Pancreas (tissue), 10 donors: ENCODE measurements around the gene KDM4C. TPM values are rescaled to one million over a fixed set of nuclear protein-coding genes. Genes with fewer than 3 reads are reported as not detected.
"Not testable (repeated sequence)": the region's sequence is repeated elsewhere in the genome, so short reads cannot be mapped to it uniquely, and the experiment has no call there.

Experiments
- ATAC-seq, 4 donors: fragments of 200-7000 bp; cut with Tn5 transposase; one replicate each; pipeline versions ENCODE4 v1.8.0 to v1.9.1; 2020; ENCODE audit warnings: mild to moderate bottlenecking in 4 of 4, moderate library complexity in 4 of 4
- DNase-seq, 6 donors: peaks; one replicate each; pipeline ENCODE4 v3.0.0-alpha.2; 2020
- FAIRE-seq: peaks from 2 replicates; lab custom pipeline; 2012; peaks lifted over from hg19 to GRCh38; lab: Jason Lieb, UNC
- H3K27ac ChIP-seq, 4 donors: fragments of 200-600 bp; sonication (generic); 1 replicate in 3 of 4; 2 replicates in 1 of 4; pipeline versions ENCODE4 v1.5.0 to v1.8.0; 2020
- H3K27me3 ChIP-seq, 4 donors: fragments of 200-600 bp; one replicate each; pipeline ENCODE4 v1.8.0; 2021
- H3K36me3 ChIP-seq, 3 donors: fragments of 200-600 bp; sonication (generic) in 1 of 3; one replicate each; pipeline versions ENCODE4 v1.5.0 to v1.8.0; 2020 to 2021
- H3K4me1 ChIP-seq, 3 donors: fragments of 200-600 bp; one replicate each; pipeline ENCODE4 v1.8.0; 2021
- H3K4me3 ChIP-seq, 4 donors: fragments of 200-600 bp; sonication (generic) in 2 of 4; one replicate each; pipeline versions ENCODE4 v1.5.0 to v1.8.0; 2020 to 2021
- H3K9me3 ChIP-seq, 4 donors: fragments of 200-600 bp; one replicate each; pipeline ENCODE4 v1.8.0; 2021
- WGBS, 2 donors: extraction: QIAGEN DNeasy Blood & Tissue Kit; methylation state at CpG; one replicate each; pipeline ENCODE4 v1.1.7; 2013; 5-methylcytosine and 5-hydroxymethylcytosine counted together
- intact Hi-C, 3 donors: fragments of 100-400 bp; cut with DNase I; formaldehyde crosslinking; loops; one replicate each; pipeline versions ENCODE4 v1.11.1 to v1.14.2; 2022
- polyA plus RNA-seq, 2 donors: library from polyadenylated mRNA; stranded (reverse); fragments of 200-250 nt; gene quantifications; one replicate each; pipeline ENCODE4 v1.2.3, GENCODE V29; 2013
- total RNA-seq, 6 donors: library from RNA; stranded (reverse); fragmentation: NEBNext Ultra II Directional in 4 of 6; extraction: Animal tissue kit (Norgen Biotek cat#: 25700) in 4 of 6; gene quantifications; one replicate each; pipeline versions ENCODE4 v1.2.1 to v1.2.4, GENCODE V29; 2021 to 2023
- TF ChIP-seq, protein P1 (sequence below), 4 donors: fragments of 200-600 bp; sonication (generic) in 3 of 4; IDR thresholded peaks; one replicate each; pipeline versions ENCODE4 v1.5.0 to v1.8.0; 2021; ENCODE audit warnings: antibody characterized with exemption in 4 of 4
- donor health status: healthy with polysubstance abuse.
- donor health status: DM: no; HTN: no; CAD: no; lungs with moderate emphysema.
- donor health status: DM: no; HTN: no; CAD: no.
- donor health status: control.
- donor health status: control.
- donor health status: Bipolar disorder and iron deficiency.
- donor health status: DM: yes; HTN: yes; CAD: no.
- donor health status: DM: no; HTN: no; CAD: no.
- donor health status: DM: no; HTN: no; CAD: no.
- donor health status: DM: yes; HTN: yes; CAD: no.

KDM4C gene
- total and polyA plus RNA-seq, 8 donors, result 10.5 to 30.8 (median 19.7) TPM

DNA sequence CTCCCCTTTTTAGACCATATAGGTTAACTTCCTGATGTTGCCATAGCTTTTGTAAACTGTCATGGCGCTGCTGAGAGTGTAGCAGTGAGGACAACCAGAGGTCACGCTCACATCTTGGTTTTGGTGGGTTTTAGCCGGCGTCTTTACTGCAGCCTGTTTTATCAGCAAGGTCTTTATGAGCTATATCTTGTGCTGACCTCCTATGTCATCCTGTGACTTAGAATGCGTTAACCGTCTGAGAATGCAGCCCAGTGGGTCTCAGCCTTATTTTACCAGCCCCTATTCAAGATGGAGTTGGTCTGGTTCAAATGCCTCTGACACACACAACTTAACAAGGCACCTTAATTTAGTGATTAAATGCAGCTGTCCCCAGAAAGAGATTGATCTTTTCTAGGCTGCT, 23.9 kb upstream of the KDM4C start:
- 88 to 89% methylated on average over 6 of the region's 6 CpGs for WGBS, 2 donors
- H3K9me3 ChIP-seq, result no peaks in the 10 kb centered on the region
- TF ChIP-seq, protein P1, sequence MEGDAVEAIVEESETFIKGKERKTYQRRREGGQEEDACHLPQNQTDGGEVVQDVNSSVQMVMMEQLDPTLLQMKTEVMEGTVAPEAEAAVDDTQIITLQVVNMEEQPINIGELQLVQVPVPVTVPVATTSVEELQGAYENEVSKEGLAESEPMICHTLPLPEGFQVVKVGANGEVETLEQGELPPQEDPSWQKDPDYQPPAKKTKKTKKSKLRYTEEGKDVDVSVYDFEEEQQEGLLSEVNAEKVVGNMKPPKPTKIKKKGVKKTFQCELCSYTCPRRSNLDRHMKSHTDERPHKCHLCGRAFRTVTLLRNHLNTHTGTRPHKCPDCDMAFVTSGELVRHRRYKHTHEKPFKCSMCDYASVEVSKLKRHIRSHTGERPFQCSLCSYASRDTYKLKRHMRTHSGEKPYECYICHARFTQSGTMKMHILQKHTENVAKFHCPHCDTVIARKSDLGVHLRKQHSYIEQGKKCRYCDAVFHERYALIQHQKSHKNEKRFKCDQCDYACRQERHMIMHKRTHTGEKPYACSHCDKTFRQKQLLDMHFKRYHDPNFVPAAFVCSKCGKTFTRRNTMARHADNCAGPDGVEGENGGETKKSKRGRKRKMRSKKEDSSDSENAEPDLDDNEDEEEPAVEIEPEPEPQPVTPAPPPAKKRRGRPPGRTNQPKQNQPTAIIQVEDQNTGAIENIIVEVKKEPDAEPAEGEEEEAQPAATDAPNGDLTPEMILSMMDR (IDR thresholded peaks at IDR 0.05), result no peak

DNA sequence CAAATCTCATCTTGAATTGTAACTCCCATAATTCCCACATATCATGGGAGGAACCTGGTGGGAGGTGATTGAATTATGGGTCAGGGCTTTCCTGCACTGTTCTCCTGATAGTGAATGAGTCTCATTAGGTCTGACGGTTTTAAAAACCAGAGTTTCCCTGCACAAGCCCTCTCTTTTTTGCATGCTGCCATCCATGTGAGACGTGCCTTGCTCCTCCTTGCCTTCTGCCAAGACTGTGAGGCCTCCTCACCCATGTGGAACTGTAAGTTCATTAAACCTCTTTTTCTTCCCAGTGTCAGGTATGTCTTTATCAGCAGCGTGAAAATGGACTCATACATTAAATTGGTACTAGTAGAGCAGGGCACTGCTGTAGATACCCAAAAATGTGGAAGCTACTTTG, 22.4 kb upstream of the KDM4C start:
- Histone ChIP-seq H3K9me3 (no peaks in the 10 kb centered on the region), H3K36me3 (no peaks in the 10 kb centered on the region), H3K4me1 (no peaks in the 10 kb centered on the region), H3K27ac (no peak overlapping the region), H3K27me3 (no peaks in the 10 kb centered on the region), H3K4me3 (no peak overlapping the region)
- intact Hi-C loops, result loop anchor here in 1 of 3 donors (10.0 kb wide), 1 partner anchor 151 kb away; no protein-coding TSS in a partner anchor
- ATAC-seq (no peak), FAIRE-seq (no peak), DNase-seq (no peak)
- whole genome bisulfite sequencing, 2 donors, result 89 to 92% methylated on average over 3 of the region's 3 CpGs
- TF ChIP-seq, protein P1 (IDR thresholded peaks at IDR 0.05), result no peak

More for the DNA sequence above, 23.9 kb upstream of the KDM4C start:
- no peak for ATAC-seq
- H3K4me1 ChIP-seq, result no peaks in the 10 kb centered on the region
- intact Hi-C loops, result loop anchor here in 1 of 3 donors (10.0 kb wide), 1 partner anchor 149 kb away; no protein-coding TSS in a partner anchor
- DNase-seq, result no peak
- no peaks in the 10 kb centered on the region for H3K27me3 ChIP-seq
- no peak overlapping the region for H3K27ac ChIP-seq
- H3K4me3 ChIP-seq, result no peak overlapping the region
- FAIRE-seq, result no peak
- H3K36me3 ChIP-seq, result no peaks in the 10 kb centered on the region

DNA sequence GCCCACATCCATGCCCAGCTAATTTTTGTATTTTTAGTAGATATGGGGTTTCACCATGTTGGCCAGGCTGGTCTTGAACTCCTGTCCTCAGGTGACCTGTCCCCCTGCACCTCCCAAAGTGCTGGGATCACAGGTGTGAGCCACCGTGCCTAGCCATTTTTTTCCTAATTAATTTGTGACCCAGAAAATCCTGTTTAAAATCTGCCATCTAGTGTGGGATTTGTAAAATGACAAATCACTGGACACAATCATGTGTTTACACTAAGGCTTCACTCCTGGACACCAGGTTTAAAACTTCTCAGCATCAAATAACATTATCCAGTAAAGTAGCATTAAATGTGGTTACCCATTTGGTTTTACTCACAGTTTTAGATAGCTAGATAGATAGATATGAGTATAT, 18.6 kb upstream of the KDM4C start:
- no peaks in the 10 kb centered on the region for H3K36me3 ChIP-seq
- intact Hi-C loops, result loop anchor here in 1 of 3 donors (10.0 kb wide), 1 partner anchor 154 kb away; no protein-coding TSS in a partner anchor
- TF ChIP-seq, protein P1 (IDR thresholded peaks at IDR 0.05), result no peak
- H3K27me3 ChIP-seq, result no peaks in the 10 kb centered on the region
- no peak overlapping the region for H3K27ac ChIP-seq
- ATAC-seq (peak in 3 of 4 donors; percentile 51 to 55 (median 52)), DNase-seq (no peak), FAIRE-seq (no peak)
- no peaks in the 10 kb centered on the region for H3K9me3 ChIP-seq
- H3K4me1 ChIP-seq, result no peaks in the 10 kb centered on the region
- H3K4me3 ChIP-seq, result no peak overlapping the region
- WGBS, 2 donors, result 0 to 5% methylated on average over 1 of the region's 1 CpG

DNA sequence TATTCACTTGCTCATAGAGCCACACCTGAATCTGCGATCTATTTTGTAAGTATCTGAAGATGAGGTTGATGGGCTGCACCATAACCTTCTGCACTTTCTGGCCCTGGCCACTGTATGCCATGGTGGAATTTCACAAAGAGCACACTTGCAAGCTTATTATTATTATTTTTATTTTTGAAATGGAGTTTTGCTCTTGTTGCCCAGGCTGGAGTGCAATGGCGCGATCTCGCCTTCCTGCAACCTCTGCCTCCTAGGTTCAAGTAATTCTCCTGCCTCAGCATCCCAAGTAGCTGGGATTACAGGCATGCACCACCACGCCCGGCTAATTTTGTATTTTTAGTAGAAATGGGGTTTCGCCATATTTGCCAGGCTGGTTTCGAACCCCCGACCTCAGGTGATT, 8.9 kb upstream of the KDM4C start:
- intact Hi-C loops, ATAC-seq, H3K27me3 ChIP-seq, H3K9me3 ChIP-seq, DNase-seq, H3K36me3 ChIP-seq, FAIRE-seq, H3K4me3 ChIP-seq, H3K4me1 ChIP-seq, H3K27ac ChIP-seq: not testable (repeated sequence)
- 97% methylated on average over 9 of the region's 9 CpGs for WGBS, 2 donors

DNA sequence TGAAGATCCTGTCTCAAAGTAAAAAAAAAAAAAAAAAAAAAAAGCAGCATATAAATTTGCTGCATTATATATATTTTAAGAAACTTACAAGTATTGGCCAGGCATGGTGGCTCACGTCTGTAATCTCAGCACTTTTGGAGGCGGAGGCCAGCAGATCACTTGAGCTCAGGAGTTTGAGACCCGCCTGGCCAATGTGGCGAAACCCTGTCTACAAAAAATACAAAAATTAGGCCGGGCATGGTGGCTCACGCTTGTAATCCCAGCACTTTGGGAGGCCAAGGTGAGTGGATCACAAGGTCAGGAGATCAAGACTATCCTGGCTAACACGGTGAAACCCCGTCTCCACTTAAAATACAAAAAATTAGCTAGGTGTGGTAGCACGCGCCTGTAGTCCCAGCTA, 2.9 kb upstream of the KDM4C start:
- intact Hi-C loops, result not testable (repeated sequence)

DNA sequence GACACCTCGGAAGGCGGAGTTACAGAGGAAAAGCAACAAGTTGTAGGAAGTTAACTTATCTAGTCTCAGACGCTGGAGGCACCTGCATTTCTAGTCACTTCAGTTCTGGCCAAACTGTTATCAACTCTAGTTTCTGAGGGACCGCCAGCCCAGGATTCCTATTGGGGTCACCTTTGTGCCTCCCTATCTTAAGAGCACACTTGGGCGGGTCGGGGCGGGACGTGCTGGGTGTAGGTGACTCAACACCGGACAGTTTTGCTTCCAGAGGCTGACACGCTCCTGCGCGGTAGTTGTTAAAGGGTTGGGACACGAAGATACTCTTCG, 679 bp upstream of the KDM4C start:
- TF ChIP-seq, protein P1 (IDR thresholded peaks at IDR 0.05), result no peak
- intact Hi-C loops, result no loop called here
- H3K27ac ChIP-seq, result peak overlapping the region; percentile 94 to 99 (median 97)
- DNase-seq (peak in 1 of 6 donors; percentile 74), ATAC-seq (peak; percentile 53 to 59 (median 58)), FAIRE-seq (no peak)
- H3K27me3 ChIP-seq, result no peaks in the 10 kb centered on the region
- no peaks in the 10 kb centered on the region for H3K36me3 ChIP-seq
- peak overlapping the region; percentile 86 to 99 (median 96) for H3K4me3 ChIP-seq
- H3K9me3 ChIP-seq, result no peaks in the 10 kb centered on the region
- H3K4me1 ChIP-seq, result peaks cover 5 to 19% (median 9%) of the 10 kb centered on the region in 3 donors
- WGBS, 2 donors, result 0% methylated on average over 14 of the region's 14 CpGs

More for the DNA sequence above, 2.9 kb upstream of the KDM4C start:
- not testable (repeated sequence) for H3K27ac ChIP-seq, DNase-seq, H3K36me3 ChIP-seq, H3K27me3 ChIP-seq, FAIRE-seq, H3K4me3 ChIP-seq, H3K9me3 ChIP-seq, H3K4me1 ChIP-seq, ATAC-seq
- 90 to 93% methylated on average over 10 of the region's 10 CpGs for WGBS, 2 donors
